Karpas-422 (cell line): Measurements from ENCODE around the gene OR4D10. TPM values are rescaled to one million over a fixed set of nuclear protein-coding genes. Genes with fewer than 3 reads are reported as not detected.

Experiments used
- total RNA-seq: library from RNA; depleted of rRNA; stranded (reverse); fragments of >200 nt; shearing (Covaris generic); gene quantifications from 2 replicates; pipeline ENCODE4 v1.2.3, GENCODE V29; 2014; ENCODE audit warnings: low replicate concordance; rRNA removed

Gene OR4D10
- total RNA-seq, 1 experiment from 2014 or later: not detected

Other genes starting within 250 kb of the OR4D10 start
- gene OR5AN1, start 114.4 kb upstream of the OR4D10 start, total RNA-seq: 0.04 and 0.45 TPM in 2 replicates
- gene OR5A2, start 46.9 kb upstream of the OR4D10 start, total RNA-seq: not detected in 2 replicates
- 0.04 and 0.07 TPM in 2 replicates for gene OR5A1, start 36.8 kb upstream of the OR4D10 start, total RNA-seq
- not detected in 2 replicates for gene OR4D6, start 16.4 kb upstream of the OR4D10 start, total RNA-seq
- gene OR4D11, start 30.3 kb downstream of the OR4D10 start, total RNA-seq: not detected in 2 replicates
- gene OR4D9, start 38.2 kb downstream of the OR4D10 start, total RNA-seq: 0.18 TPM in 1 of 2 replicates, not detected in the other
- 17.2 and 29.7 TPM in 2 replicates for gene OSBP, start 142.5 kb downstream of the OR4D10 start, total RNA-seq
- 14.2 and 31.9 TPM in 2 replicates for gene PATL1, start 195.7 kb downstream of the OR4D10 start, total RNA-seq
- gene OR10V1, start 240.5 kb downstream of the OR4D10 start, total RNA-seq: not detected in 2 replicates